Activated CD8-positive, alpha-beta memory T cell treated with anti-CD3 and anti-CD28 coated beads, Interleukin-2, amount 10 ng/mL, durations not matched to agents 7 days and 5 days (primary cell): ENCODE measurements around the gene PCMTD2. TPM values are rescaled to one million over a fixed set of nuclear protein-coding genes. Genes with fewer than 3 reads are reported as not detected.

Source experiments
- total RNA-seq, 2 experiments: library from RNA; stranded (reverse); gene quantifications; one replicate each; pipeline ENCODE4 v1.2.3, GENCODE V29; 2021

The PCMTD2 gene
- total RNA-seq, 2 experiments from 2014 or later = 28.1 to 38.5 TPM

Other genes starting within 250 kb of the PCMTD2 start
- 10 to 100 TPM; 17.5 to 19.0 TPM for gene C20orf204, start 219.6 kb upstream of the PCMTD2 start, total RNA-seq
- gene SOX18, start 206.1 kb upstream of the PCMTD2 start, total RNA-seq = 1 to 10 TPM in 1 of 2 experiments, under 1 TPM in 1; 0.20 to 1.8 TPM
- gene TCEA2, start 192.6 kb upstream of the PCMTD2 start, total RNA-seq = 10 to 100 TPM; 54.3 to 57.4 TPM
- 100 to 1,000 TPM in 1 of 2 experiments, 10 to 100 TPM in 1; 84.5 to 119 TPM for gene RGS19, start 176.2 kb upstream of the PCMTD2 start, total RNA-seq
- under 1 TPM; 0.75 to 0.99 TPM for gene OPRL1, start 175.7 kb upstream of the PCMTD2 start, total RNA-seq
- gene LKAAEAR1, start 171.3 kb upstream of the PCMTD2 start, total RNA-seq = not detected
- gene NPBWR2, start 148.2 kb upstream of the PCMTD2 start, total RNA-seq = not detected
- gene MYT1, start 91.3 kb upstream of the PCMTD2 start, total RNA-seq = not detected